ENCODE data around the gene TMEM123.

Gene TMEM123, protein sequence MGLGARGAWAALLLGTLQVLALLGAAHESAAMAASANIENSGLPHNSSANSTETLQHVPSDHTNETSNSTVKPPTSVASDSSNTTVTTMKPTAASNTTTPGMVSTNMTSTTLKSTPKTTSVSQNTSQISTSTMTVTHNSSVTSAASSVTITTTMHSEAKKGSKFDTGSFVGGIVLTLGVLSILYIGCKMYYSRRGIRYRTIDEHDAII

DNA sequence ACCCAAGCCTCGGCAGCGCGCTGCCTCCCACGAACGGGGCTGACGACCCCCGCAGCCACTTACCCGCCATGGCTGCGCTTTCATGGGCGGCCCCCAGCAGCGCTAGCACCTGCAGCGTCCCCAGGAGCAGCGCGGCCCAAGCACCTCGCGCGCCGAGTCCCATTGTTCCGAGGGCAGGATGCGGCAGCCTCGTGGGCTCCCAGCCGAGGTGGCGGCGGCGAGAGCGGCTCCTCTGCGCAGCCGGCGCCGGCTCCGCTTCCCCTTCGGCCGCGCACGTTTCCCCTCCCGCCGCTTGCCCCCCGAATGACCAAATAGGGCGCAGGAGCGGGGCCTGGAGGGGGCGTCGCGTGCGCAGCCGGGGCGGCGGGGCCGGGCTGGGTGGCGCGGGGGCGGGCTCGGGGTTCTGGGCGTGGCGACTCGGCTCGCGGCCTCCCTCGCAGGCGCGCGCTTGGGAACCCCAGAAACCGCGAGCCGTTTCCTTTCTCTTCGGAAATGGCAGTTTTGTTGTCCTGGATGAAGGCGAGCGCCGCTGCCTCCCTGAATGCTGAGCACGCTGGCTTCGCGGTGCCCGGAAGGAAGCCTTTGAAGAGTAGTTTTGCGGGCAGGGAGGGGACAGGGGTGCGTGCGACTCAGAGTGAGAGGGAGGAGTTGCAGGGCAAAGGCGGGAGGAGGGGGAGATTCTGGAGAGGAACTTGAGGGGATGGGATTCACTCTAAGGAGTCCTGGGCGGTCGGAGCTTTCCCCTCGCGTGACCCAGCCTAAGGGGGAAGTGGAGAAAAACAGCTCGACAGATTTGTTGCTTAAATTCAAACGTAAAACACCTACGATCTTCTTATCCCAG is at the start of gene TMEM123:
Gene TMEM123 (minus strand): TSS at position 305 of the 841 bp plus-strand sequence. CDS start 142 bp downstream, at position 163.
- DNase-seq (ENCODE audit: low read depth in 2 of 2): peak; percentile 83 to 87

DNA sequence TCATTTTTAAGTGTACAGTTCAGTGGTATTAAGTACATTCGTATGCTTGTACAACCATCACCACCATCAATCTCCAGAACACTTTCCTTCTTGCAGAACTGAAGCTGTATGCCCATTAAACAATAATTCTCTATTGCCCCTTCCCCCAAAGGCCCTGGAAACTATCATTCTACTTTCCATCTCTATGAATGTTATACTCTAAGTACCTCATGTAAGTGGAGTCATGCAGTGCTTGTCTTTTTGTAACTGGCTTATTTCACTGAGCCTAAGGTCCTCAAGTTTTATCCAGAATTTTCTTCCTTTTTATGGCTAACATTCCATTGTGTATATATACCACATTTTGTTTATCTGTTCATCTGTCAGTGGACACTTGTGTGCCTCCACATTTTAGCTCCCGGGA is 48.3 kb upstream of the TMEM123 start:
- DNase-seq (ENCODE audit: low read depth in 2 of 2): no peak

DNA sequence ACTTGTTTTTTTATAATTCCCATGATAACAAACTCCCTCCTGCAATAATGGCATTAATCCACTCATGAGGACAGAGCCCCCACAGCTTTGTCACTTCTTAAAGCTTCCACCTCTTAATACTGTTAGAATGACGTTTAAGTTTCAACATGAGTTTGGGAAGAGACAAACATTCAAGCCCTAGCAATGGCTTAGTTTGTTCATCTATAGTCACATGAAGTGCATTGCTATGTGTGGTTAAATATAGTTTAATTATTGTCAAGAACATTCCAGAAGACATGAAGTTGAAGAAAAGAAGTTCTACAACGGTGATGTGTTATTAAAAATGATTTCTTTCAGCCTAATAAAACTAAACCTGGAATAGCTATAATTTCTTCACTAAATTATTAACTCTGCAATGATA is 47.4 kb upstream of the TMEM123 start:
- DNase-seq (ENCODE audit: low read depth in 2 of 2): no peak

DNA sequence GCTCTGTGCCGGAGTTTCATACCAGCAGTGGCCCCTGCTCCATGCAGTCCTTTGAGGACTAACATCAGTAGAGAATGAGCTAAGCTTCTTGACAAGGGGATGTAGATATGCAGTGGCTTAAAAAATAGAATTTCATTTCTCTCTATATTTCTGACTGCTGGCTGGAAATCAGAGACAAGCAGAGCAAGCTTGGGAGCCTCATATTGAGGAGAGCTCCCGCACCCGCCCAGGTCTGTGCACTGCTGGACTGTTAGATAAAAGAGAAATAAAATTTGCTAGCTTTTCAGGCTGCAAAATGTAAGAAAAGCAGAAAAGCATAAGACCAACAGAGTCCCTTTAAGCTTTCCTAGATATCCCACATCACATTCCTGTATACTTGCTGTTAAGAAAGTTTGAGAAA is 46.6 kb upstream of the TMEM123 start:
- DNase-seq (ENCODE audit: low read depth in 2 of 2): no peak

DNA sequence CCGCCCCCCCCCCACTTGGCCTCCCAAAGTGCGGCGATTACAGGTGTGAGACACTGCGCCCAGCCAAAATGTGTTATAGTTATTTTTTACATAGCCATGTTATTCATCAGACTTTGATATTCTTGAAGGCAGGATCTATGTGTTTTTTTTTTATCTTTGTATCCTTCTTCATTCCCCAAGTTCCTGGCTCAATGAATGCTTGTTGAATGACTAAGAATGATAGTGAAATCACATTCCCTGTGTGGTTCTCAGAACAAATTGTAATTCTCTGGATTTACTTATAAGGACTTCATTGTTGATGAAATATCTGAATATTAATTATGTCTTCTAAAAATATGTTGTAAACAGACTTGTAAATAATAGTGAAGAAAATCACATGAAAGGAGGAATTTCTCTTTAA is 44.5 kb upstream of the TMEM123 start:
- no peak for DNase-seq (ENCODE audit: low read depth in 2 of 2)

DNA sequence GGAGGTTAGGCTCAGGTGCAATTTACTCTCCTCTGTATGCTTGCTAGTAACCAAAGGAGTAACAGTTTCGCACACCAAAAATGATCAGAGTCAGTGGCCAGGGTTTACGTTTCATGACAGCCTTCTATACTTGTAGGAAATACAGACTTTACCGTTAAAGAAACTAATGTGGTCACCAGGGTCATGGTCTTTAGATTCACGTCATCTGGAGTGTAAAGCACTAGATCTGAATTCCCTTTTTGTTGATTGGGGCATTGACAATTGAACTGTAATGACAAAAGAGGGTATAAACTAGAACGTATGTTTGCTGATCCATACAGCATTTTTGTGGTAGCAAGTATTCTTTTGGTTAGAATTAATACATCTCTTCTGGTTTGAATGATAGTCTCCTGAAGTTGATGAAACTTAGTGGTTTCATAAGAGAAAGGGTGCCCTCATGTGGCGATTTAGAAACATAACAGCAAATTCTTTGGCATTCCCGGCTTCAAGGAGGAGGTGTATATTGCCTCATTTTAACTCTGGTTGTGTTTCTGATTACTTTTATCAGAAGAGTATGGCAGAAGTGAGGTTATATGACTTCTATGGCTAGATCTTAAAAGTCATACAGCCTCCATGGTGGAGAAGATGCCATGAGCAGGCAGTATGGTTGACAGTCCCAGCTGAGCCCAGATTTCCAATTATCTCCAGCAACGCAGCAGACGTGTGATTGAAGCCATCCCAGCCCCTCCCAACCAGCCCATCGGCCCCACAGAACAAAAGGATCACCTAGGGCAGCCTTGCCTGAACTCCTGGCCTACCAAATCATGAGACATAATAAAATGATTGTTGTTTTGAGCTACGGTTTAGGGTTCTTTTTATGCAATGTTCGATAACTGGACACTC is 42.8 kb upstream of the TMEM123 start:
- no peak for DNase-seq (ENCODE audit: low read depth in 2 of 2)

DNA sequence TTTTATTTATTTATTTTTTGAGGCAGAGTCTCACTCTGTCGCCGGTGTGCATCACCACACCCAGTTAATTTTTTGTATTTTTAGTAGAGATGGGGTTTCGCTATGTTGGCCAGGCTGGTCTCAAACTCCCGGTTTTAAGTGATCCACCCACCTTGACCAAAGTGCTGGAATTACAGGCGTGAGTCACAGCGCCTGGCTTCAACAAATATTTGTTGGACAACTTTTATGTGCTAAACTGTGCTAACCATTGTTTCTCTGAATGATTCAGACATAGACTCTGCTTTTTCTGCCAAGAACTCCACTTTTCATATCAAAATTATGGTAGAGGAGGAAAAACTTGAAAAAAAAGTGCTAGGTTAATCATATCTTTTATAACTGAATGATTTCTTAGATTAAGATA is 41.7 kb upstream of the TMEM123 start:
- DNase-seq (ENCODE audit: low read depth in 2 of 2): no peak

DNA sequence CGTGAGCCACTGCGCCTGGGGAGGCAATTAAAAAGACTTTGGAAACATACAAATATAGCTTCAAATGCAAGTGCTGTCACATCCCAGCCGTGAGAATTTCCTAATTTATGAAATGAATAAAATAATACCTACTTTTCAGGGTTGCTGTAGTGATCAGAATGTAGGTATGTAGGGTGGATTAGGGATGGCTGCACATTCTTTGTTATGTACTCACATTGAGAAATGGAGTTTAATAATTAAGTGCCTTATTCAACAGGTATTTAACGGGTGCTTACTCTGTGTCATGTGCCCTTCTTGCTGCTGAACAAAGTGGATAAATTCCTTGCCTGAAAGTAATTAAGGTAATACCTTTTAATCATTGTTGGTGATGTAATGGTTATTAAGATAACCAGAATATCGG is 41.0 kb upstream of the TMEM123 start:
- DNase-seq (ENCODE audit: low read depth in 2 of 2): no peak

DNA sequence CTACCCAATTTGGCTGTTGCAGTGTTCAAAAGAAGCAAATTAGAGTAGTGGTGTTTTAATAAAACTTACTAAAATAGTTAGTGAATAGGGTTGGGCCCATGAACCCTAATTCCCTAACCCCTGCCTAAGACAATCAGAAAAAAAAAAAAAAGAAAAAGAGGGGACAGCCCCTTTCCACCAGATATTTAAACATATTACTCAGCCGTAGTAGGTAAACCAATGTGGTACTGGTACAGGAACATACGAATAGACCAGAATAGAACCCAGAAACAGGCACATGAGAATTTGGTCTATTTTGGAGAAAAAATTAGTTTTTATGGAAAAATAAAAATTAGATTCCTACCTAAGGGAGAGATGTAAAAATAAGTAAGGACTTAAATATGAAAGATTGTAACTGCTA is 39.4 kb upstream of the TMEM123 start:
- DNase-seq (ENCODE audit: low read depth in 2 of 2): no peak

DNA sequence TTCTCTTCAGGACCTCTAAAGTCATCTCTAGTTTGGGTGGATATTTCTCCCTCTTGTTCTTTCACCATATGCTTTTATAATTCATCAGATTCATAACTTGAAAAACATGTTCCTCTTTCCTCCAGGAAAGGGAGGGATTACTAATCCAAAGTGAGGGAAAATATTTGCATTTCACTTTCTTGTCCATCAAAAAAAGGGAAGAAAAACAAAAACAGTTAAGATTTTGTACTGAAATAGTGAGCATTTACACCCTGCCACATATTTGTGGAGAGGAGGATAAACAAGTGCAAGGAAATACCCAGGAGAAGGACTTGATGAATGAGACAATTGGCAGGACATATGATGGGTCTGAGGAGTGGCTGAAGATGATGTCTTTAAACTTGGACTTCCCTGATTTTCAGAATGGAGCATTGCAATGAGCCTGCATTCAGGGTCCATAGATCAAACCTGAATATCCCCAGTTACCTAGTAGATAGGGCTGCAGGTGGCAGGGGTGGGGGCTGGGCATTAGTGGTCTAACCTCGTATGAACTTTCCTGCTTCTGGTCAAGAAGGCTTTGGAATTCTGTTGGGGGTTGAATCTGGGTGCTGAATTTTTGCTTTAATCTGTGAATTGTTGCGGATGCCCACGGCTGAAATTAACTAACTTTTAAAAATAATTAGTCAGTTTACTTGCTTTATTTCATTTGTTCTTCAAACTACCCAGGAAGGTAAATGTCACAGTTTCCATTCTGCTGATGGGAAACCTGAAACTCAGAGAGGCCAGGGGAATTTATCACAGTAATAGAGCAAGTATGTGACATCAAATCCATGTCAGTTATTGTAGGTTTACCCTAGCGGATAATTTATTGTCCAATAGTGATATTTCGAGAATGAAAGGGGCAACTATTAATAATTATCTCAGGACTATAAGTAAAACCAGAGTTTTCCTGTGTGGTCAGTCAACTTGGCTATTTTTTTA is 36.9 kb upstream of the TMEM123 start:
- no peak for DNase-seq (ENCODE audit: low read depth in 2 of 2)

DNA sequence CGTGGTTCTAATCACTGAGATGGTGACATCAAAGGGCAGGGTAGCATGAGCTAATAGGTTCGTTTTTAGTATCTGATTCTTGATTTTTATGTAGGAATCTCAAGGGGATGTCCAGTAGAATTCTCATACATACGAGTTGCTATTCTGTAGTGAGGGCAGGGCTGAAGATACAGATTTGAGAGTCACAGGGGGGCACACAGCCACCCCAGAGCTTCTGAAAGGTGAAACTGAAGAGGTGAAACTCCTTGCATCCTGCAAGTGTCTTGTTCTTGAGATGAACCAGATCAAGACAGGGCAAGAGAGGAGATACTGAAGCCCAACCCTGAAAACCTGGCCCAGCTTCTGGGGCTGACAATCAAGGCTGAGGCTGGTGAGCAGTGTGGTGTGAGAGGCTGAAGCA is 35.6 kb upstream of the TMEM123 start:
- DNase-seq (ENCODE audit: low read depth in 2 of 2): no peak

DNA sequence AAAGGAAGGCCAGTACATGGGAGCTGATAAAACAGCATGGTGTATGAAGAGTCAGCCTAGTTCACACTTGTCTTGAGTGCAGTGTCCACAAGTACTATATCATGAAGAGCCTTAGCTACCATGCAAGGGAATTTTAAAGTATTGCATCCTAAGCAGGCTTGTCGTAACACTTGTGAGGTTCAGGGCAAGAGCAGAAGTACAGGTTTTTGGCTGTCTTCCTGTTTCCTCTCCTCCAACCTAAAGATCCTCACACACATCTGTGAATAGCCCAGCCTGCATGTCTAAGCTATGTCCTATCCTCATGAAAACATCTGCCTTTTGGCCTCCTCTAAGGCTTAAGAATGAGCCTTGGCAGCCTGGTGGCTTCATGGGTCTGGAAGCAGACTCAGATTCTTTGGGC is 34.6 kb upstream of the TMEM123 start:
- DNase-seq (ENCODE audit: low read depth in 2 of 2): no peak

DNA sequence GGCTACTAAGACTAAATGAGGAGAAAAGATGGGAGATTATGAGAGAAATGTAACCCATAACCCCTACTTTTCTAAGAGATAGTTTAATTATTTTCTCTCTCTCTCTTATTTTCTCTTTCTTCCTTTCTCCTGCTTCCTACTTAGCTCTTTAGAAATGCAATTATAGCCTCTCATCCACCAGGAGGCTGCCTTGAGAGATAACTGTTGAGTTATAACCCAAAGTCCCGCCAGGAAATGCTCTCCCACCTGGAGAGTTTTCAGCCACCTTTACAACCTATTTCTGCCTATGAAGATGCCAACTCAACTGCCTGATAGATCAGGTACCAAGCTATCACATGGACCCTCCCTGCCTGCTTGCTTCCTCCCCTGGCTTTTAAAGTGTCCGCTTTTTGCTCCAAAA is 34.0 kb upstream of the TMEM123 start:
- no peak for DNase-seq (ENCODE audit: low read depth in 2 of 2)

DNA sequence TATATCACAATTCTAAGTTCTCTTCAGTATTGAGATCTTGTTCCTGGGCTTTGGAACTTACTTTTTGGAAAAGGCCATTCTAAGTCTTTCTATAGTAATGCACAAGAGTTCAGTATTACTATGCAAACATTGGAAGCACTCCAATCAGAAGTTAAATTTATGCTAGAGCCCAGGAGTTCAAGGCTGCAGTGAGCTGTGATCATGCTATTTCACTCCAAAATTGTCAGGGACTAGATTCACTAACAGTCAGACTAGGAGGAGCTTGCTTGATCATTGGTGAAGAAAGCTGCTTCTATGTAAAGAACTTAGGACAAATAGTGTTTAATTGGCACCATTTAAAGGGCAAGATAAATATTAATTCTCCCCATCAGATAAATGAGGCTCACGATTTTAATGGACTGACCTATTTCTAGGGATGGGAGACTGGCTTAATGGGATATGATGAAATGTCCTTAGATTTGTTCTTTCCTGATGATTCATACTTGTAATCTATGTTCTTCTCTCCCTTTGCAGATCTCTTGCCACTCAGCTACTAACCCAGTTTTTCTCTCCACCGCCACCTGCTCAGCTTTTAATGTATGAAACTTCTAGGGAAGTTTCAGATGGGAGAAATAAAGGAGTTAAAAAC is 32.6 kb upstream of the TMEM123 start:
- no peak for DNase-seq (ENCODE audit: low read depth in 2 of 2)

DNA sequence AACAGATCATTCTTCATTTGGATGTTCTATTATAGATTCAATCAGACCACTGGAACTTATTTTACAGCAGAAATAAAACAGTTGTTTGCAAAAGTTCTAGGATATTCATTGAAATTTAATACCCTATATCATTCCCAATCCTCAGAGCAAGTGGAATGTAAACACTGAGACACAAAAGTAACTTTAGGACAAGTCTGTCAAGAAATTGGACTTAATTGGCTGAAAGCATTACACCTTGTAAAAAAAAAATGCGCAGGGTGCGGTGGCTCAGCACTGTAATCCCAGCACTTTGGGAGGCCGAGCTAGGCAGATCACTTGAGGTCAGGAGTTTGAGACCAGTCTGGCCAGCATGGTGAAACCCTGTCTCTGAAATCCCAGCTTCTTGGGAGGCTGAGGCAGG is 29.9 kb upstream of the TMEM123 start:
- no peak for DNase-seq (ENCODE audit: low read depth in 2 of 2)

DNA sequence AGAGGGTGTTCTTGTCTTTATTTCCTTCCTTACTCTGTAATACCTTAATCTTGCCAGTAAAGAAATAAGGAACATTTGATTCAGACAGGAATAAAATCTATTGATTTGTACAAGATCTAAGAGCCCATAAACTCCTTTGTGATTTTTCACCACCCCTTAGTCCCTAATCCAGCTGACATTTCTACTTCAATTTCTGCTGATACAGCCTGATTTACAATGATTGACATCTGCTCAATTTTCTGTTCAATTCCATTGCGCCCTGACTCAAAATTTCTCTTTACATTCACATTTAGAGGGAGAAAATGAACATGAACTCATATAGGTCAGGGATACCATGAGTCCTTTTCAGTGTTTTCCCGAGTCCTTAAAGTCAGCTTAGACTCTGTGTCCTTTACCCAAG is 27.2 kb upstream of the TMEM123 start:
- DNase-seq (ENCODE audit: low read depth in 2 of 2): no peak

DNA sequence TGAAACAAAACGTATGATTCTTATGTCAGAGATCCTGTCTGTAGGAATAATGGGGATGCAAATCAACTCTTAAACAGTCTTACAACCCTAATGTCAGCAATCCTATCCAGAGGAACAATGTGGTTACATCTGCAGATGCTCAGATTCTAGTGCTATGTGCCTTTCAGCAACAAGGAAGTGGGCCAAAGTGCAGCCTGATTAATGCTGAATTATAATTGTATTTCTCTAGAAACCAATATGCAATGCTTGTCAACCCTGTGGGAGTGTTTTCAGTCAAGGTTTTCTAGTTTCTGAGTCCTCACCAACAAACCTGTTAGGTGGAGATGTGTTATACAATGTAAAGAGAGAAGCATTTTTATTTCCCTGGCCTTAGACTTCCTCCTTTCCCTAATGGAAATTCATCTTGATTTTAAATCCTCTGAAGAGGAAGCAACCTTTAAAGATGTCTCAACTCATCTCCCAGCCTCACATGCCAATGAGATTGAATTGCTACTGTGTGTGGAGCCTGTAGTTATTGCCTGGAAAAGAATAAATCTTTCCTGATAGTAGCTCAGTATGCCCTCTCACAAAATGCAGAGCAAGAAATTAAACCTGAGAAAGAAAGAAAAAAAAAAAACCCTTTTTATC is 26.2 kb upstream of the TMEM123 start:
- DNase-seq (ENCODE audit: low read depth in 2 of 2): no peak

DNA sequence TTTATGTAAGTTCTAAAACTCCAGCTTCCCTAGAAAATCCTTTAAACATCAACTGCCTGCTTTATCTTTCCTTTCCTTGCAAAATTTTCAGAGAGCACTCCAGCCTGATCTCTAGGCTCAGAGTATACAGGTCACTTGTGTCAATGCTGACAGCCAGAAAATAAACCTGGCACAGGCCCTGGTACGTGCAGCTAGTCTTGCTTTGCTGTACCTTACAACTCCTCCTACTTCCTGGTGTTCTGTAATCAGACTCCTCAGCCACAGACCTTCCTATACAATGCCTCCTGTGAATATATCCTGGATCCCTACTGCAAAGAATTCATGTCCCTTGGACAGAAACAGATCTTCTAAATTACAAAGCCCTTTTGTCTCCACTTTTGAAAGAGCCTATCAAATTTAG is 24.2 kb upstream of the TMEM123 start:
- no peak for DNase-seq (ENCODE audit: low read depth in 2 of 2)

DNA sequence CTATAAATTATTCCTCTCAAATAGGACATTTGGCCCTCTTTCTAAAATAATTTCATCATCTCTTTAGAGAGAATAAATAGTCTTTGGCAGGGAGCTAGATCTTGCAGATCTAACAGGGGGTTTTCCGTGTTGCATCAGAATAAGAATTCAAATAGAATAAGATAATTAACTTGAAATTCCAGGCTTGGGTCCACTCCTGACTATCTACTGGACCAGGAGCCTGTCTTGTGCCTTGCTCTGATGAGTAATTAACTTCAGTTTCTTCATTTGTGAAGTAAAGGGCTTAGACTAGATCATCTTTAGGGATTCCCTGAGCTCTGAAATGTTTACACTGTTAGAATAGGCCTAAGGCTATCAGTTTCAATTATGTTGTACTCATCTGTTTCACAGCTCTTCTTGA is 23.5 kb upstream of the TMEM123 start:
- no peak for DNase-seq (ENCODE audit: low read depth in 2 of 2)

DNA sequence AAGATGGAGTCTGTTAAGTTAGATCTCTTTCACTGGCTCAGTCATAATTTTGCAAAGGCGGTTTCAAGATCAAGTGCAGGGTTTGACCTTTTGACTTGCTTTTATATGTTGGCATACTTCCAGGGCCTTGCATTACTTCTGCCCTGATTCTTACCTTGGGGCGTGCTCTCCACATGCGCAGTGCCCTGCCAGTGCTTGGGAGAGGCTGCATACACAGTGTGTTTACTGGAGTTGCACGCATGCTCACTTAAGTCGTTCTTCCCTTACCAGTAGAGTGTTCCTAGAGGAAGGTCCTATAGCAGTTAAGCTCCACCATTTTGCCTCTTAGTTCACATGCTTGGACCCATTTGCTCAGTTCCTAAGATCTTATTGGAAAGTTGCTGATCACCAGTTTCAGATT is 21.0 kb upstream of the TMEM123 start:
- no peak for DNase-seq (ENCODE audit: low read depth in 2 of 2)
